Natural killer cell (primary cell): ENCODE results near the gene TPM1. TPM values are rescaled to one million over a fixed set of nuclear protein-coding genes. Genes with fewer than 3 reads are reported as not detected.

Source experiments
- ATAC-seq, 3 donors: fragments of 150-1000 bp in 2 of 3; fragments of 200-7000 bp in 1 of 3; cut with Tn5 transposase; 1 replicate in 1 of 3; 2 replicates in 2 of 3; pipeline ENCODE4 v1.10.0; 2021; ENCODE audit warnings: mild to moderate bottlenecking in 2 of 3, moderate library complexity in 2 of 3
- DNase-seq, 2 donors: peaks; one replicate each; pipeline versions ENCODE4 v3.0.0 to v3.0.0-alpha.2; 2013 to 2021; ENCODE audit warnings: mixed read lengths in 1 of 2
- H3K27ac ChIP-seq: one replicate; pipeline ENCODE4 v1.5.1; 2013; ENCODE audit warnings: mild to moderate bottlenecking, low read length
- H3K27me3 ChIP-seq: one replicate; pipeline ENCODE4 v1.6.1; 2013; ENCODE audit warnings: low read length; ENCODE audit not compliant: control insufficient read depth, insufficient read depth
- H3K36me3 ChIP-seq: one replicate; pipeline ENCODE4 v1.6.1; 2013; ENCODE audit warnings: low read length; ENCODE audit not compliant: control insufficient read depth, insufficient read depth
- H3K4me1 ChIP-seq: one replicate; pipeline ENCODE4 v1.6.1; 2013; ENCODE audit warnings: low read length; ENCODE audit not compliant: control insufficient read depth, insufficient read depth
- H3K4me3 ChIP-seq: one replicate; pipeline ENCODE4 v1.5.1; 2013; ENCODE audit warnings: low read length
- H3K9me3 ChIP-seq: one replicate; pipeline ENCODE4 v1.6.1; 2013; ENCODE audit warnings: low read length; ENCODE audit not compliant: control insufficient read depth, insufficient read depth
- H3K27ac Mint-ChIP-seq, 2 donors: one replicate each; pipeline ENCODE4 v1.8.0; 2022; ENCODE audit warnings: mild to moderate bottlenecking in 2 of 2, mixed read lengths in 2 of 2, moderate library complexity in 1 of 2
- H3K27me3 Mint-ChIP-seq, 2 donors: one replicate each; pipeline ENCODE4 v1.8.0; 2022; ENCODE audit warnings: low read depth in 2 of 2, mixed read lengths in 2 of 2
- H3K36me3 Mint-ChIP-seq: one replicate; pipeline ENCODE4 v1.8.0; 2022; ENCODE audit warnings: mixed read lengths
- H3K4me1 Mint-ChIP-seq, 2 donors: one replicate each; pipeline ENCODE4 v1.8.0; 2022; ENCODE audit warnings: mixed read lengths in 2 of 2
- H3K4me3 Mint-ChIP-seq: one replicate; pipeline ENCODE4 v1.8.0; 2022; ENCODE audit warnings: mild to moderate bottlenecking, moderate library complexity, mixed read lengths
- H3K9me3 Mint-ChIP-seq, 2 donors: one replicate each; pipeline ENCODE4 v1.8.0; 2022; ENCODE audit warnings: mixed read lengths in 2 of 2
- WGBS: methylation state at CpG from one replicate; pipeline ENCODE4 v1.1.7; 2013; ENCODE audit warnings: missing lambda C conversion rate; ENCODE audit not compliant: insufficient coverage; 5-methylcytosine and 5-hydroxymethylcytosine counted together
- intact Hi-C: fragments of 100-400 bp; cut with micrococcal nuclease; formaldehyde crosslinking; loops from one replicate; pipeline ENCODE4 v1.14.2; 2022
- total RNA-seq, 4 donors: library from RNA; stranded (reverse); fragments of 120-200 nt in 1 of 4; gene quantifications; one replicate each; pipeline versions ENCODE4 v1.2.3 to v1.2.4, GENCODE V29; 2013 to 2022
- TF ChIP-seq, protein P1 (sequence below): fragments of 200-600 bp; IDR thresholded peaks from one replicate; pipeline ENCODE4 v1.8.0; 2022; ENCODE audit warnings: antibody characterized with exemption

The TPM1 gene
- total RNA-seq, 3 donors from 2014 or later (not counting 1 experiment from before 2014, with no cell fraction given), result 21.5 to 33.0 (median 25.6) TPM

GRCh38 chr15:63059075-63059474 is 16.5 kb downstream of the TPM1 start:
- H3K27me3 Mint-ChIP-seq, result no peaks in the 10 kb centered on the region
- intact Hi-C loops, result no loop called here
- ATAC-seq (no peak), DNase-seq (no peak)
- H3K27me3 ChIP-seq, result no peaks in the 10 kb centered on the region
- H3K36me3 Mint-ChIP-seq, result peaks cover 27% of the 10 kb centered on the region
- WGBS, result 67% methylated on average over 3 of the region's 3 CpGs
- no peak overlapping the region for H3K27ac ChIP-seq
- no peak overlapping the region for H3K4me3 Mint-ChIP-seq
- peaks cover 10 to 17% of the 10 kb centered on the region in 2 donors for H3K4me1 Mint-ChIP-seq
- peaks cover 37% of the 10 kb centered on the region for H3K36me3 ChIP-seq
- TF ChIP-seq, protein P1, sequence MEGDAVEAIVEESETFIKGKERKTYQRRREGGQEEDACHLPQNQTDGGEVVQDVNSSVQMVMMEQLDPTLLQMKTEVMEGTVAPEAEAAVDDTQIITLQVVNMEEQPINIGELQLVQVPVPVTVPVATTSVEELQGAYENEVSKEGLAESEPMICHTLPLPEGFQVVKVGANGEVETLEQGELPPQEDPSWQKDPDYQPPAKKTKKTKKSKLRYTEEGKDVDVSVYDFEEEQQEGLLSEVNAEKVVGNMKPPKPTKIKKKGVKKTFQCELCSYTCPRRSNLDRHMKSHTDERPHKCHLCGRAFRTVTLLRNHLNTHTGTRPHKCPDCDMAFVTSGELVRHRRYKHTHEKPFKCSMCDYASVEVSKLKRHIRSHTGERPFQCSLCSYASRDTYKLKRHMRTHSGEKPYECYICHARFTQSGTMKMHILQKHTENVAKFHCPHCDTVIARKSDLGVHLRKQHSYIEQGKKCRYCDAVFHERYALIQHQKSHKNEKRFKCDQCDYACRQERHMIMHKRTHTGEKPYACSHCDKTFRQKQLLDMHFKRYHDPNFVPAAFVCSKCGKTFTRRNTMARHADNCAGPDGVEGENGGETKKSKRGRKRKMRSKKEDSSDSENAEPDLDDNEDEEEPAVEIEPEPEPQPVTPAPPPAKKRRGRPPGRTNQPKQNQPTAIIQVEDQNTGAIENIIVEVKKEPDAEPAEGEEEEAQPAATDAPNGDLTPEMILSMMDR, result no peak
- H3K27ac Mint-ChIP-seq, result no peak overlapping the region
- no peaks in the 10 kb centered on the region for H3K9me3 ChIP-seq
- H3K9me3 Mint-ChIP-seq, result no peaks in the 10 kb centered on the region
- H3K4me1 ChIP-seq, result no peaks in the 10 kb centered on the region
- no peak overlapping the region for H3K4me3 ChIP-seq

- intact Hi-C loops, result no loop called here
- Mint-ChIP-seq H3K36me3 (peaks cover 27% of the 10 kb centered on the region), H3K4me3 (no peak overlapping the region), H3K27me3 (no peaks in the 10 kb centered on the region), H3K27ac (no peak overlapping the region), H3K9me3 (no peaks in the 10 kb centered on the region), H3K4me1 (peaks cover 10 to 17% of the 10 kb centered on the region in 2 donors)
- 94% methylated on average over 8 of the region's 10 CpGs for WGBS
- Histone ChIP-seq H3K27me3 (no peaks in the 10 kb centered on the region), H3K36me3 (peaks cover 37% of the 10 kb centered on the region), H3K9me3 (no peaks in the 10 kb centered on the region), H3K4me3 (no peak overlapping the region), H3K4me1 (no peaks in the 10 kb centered on the region), H3K27ac (no peak overlapping the region)
- DNase-seq, result no peak
- TF ChIP-seq, protein P1, result no peak
- ATAC-seq, result no peak
These were observed 17.1 kb downstream of the TPM1 start for GRCh38 chr15:63059573-63060216.

GRCh38 chr15:63060699-63061098 is 18.2 kb downstream of the TPM1 start:
- 96% methylated on average over 10 of the region's 10 CpGs for WGBS
- TF ChIP-seq, protein P1, result no peak

DNA sequence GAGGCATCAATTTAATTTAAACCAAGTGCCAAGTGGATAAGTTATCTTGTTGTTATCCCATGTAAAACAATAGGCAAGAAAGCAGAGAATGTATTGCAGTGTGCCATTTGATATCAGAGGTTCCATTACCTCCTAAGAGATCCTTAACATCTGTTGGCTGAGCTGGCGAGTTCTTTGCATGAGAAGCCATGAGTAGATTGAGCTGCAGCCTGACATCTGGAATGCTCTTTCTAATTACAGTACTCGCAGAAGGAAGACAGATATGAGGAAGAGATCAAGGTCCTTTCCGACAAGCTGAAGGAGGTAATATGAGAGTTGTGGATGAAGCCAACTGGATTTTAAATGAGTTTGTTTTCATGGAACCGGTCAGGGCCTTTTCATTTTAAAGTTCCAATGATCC is 19.4 kb downstream of the TPM1 start:
- no peaks in the 10 kb centered on the region for H3K9me3 Mint-ChIP-seq
- H3K4me1 Mint-ChIP-seq, result peaks cover 5 to 10% of the 10 kb centered on the region in 2 donors
- DNase-seq (no peak), ATAC-seq (no peak)
- Histone ChIP-seq H3K9me3 (no peaks in the 10 kb centered on the region), H3K4me3 (no peak overlapping the region), H3K4me1 (no peaks in the 10 kb centered on the region), H3K36me3 (peaks cover 37% of the 10 kb centered on the region), H3K27me3 (no peaks in the 10 kb centered on the region), H3K27ac (no peak overlapping the region)
- intact Hi-C loops, result no loop called here
- no peaks in the 10 kb centered on the region for H3K27me3 Mint-ChIP-seq
- H3K4me3 Mint-ChIP-seq, result no peak overlapping the region
- H3K27ac Mint-ChIP-seq, result no peak overlapping the region
- H3K36me3 Mint-ChIP-seq, result peaks cover 36% of the 10 kb centered on the region
- WGBS, result 93% methylated on average over 4 of the region's 4 CpGs
- TF ChIP-seq, protein P1, result no peak

More at GRCh38 chr15:63060699-63061098, 18.2 kb downstream of the TPM1 start:
- Histone ChIP-seq H3K27me3 (no peaks in the 10 kb centered on the region), H3K4me3 (no peak overlapping the region), H3K9me3 (no peaks in the 10 kb centered on the region), H3K4me1 (no peaks in the 10 kb centered on the region), H3K36me3 (peaks cover 37% of the 10 kb centered on the region), H3K27ac (no peak overlapping the region)
- Mint-ChIP-seq H3K27me3 (no peaks in the 10 kb centered on the region), H3K27ac (no peak overlapping the region), H3K4me1 (peaks cover 5 to 15% of the 10 kb centered on the region in 2 donors), H3K4me3 (no peak overlapping the region), H3K9me3 (no peaks in the 10 kb centered on the region), H3K36me3 (peaks cover 30% of the 10 kb centered on the region)
- intact Hi-C loops, result no loop called here
- ATAC-seq, result no peak
- DNase-seq, result no peak
